Esophagus mucosa (tissue), 1 donor: ENCODE measurements around the gene NINJ2. TPM values are rescaled to one million over a fixed set of nuclear protein-coding genes. Genes with fewer than 3 reads are reported as not detected.

ENCODE experiments used
- ATAC-seq: fragments of 200-7000 bp; cut with Tn5 transposase; one replicate; pipeline ENCODE4 v1.9.1; 2020
- total RNA-seq: library from RNA; stranded (reverse); gene quantifications from one replicate; pipeline ENCODE4 v1.2.4, GENCODE V29; 2023
- donor health status: DM: yes; HTN: yes; CAD: no.

Gene NINJ2
- total RNA-seq, 1 donor from 2014 or later: 2.9 TPM

- no peak for ATAC-seq
These were observed 138.9 kb downstream of the NINJ2 start for GRCh38 chr12:524167-524951.

GRCh38 chr12:522692-523378 is 140.4 kb downstream of the NINJ2 start:
- no peak for ATAC-seq

GRCh38 chr12:520119-520518 is 143.1 kb downstream of the NINJ2 start:
- no peak for ATAC-seq

- ATAC-seq: no peak
These were observed 145.7 kb downstream of the NINJ2 start for GRCh38 chr12:517538-517937.

Other genes starting within 250 kb of the NINJ2 start
- gene B4GALNT3, start 203.5 kb downstream of the NINJ2 start, total RNA-seq: 25.9 TPM
- gene WNK1, start 89.1 kb upstream of the NINJ2 start, total RNA-seq: 157 TPM